Measurements from ENCODE around the gene KCNMB2.

KCNMB2 gene

GRCh38 chr3:178768072-178768864, 232.0 kb downstream of the KCNMB2 start:
- TF ChIP-seq, protein P1, sequence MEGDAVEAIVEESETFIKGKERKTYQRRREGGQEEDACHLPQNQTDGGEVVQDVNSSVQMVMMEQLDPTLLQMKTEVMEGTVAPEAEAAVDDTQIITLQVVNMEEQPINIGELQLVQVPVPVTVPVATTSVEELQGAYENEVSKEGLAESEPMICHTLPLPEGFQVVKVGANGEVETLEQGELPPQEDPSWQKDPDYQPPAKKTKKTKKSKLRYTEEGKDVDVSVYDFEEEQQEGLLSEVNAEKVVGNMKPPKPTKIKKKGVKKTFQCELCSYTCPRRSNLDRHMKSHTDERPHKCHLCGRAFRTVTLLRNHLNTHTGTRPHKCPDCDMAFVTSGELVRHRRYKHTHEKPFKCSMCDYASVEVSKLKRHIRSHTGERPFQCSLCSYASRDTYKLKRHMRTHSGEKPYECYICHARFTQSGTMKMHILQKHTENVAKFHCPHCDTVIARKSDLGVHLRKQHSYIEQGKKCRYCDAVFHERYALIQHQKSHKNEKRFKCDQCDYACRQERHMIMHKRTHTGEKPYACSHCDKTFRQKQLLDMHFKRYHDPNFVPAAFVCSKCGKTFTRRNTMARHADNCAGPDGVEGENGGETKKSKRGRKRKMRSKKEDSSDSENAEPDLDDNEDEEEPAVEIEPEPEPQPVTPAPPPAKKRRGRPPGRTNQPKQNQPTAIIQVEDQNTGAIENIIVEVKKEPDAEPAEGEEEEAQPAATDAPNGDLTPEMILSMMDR (IDR thresholded peaks at IDR 0.05; ENCODE audit: low read depth, low read length, missing control alignments): no peak
- DNase-seq (ENCODE audit: low read depth): peak; percentile 65
- no peak overlapping the region for H3K4me3 ChIP-seq (ENCODE audit: low read depth, low read length)

DNA sequence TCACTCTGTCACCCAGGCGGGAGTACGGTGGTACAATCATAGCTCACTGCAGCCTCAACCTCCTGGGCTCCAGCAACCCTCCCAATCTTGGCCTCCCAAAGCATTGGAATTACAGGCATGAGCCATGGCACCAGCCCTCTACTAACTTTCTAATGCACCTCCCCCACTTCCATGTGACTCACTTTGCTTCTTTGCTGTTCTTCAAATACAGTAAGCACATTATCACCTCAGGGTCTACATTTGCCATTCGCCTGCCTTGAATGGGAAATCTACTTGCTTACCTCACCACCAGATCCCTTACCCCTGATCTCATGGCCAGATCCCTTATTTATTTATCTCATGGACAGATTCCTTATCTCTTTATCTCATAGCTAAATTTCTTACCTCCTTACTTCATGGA, 235.3 kb downstream of the KCNMB2 start:
- DNase-seq (ENCODE audit: low read depth): no peak
- TF ChIP-seq, protein P1 (IDR thresholded peaks at IDR 0.05; ENCODE audit: low read depth, low read length, missing control alignments): no peak
- no peak overlapping the region for H3K4me3 ChIP-seq (ENCODE audit: low read depth, low read length)

DNA sequence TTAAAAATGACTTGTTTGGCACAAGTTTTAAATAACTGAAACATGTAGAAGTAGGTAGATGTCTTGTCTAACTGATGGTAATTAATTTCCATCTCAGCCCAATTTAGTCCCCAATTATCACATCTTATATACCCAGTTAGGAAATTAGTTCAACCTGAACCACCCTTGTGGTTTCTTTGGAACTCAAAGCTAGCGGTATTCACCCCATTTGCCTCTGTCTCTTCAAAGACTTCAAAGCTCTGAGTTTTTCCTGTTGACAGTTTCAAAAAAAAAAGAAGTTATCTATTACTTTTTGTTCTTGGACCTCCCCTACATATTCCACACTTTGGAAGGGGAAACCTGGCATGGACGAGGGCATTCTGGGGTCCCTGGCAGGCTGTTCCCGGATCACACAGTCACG, 236.5 kb downstream of the KCNMB2 start:
- TF ChIP-seq, protein P1 (IDR thresholded peaks at IDR 0.05; ENCODE audit: low read depth, low read length, missing control alignments): no peak
- no peak overlapping the region for H3K4me3 ChIP-seq (ENCODE audit: low read depth, low read length)
- no peak for DNase-seq (ENCODE audit: low read depth)

DNA sequence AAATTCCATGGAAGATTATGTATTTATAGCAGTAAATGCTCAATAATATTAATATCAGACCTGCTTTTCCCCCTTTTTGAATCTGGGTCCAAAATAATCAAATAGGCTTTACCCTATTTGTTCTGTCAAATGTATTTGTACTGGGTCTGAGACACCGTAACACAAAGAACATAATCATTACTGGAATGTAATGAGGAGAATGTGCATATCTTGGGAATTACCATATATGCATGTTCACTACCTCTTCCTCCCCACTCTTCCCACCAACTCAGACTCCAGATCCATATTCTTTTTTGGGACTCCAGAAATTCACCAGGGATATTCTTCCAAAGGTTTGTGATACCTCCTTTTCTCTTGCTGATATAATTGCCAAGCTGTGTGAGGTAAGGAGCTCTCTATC, 237.1 kb downstream of the KCNMB2 start:
- no peak overlapping the region for H3K4me3 ChIP-seq (ENCODE audit: low read depth, low read length)
- TF ChIP-seq, protein P1 (IDR thresholded peaks at IDR 0.05; ENCODE audit: low read depth, low read length, missing control alignments): no peak
- no peak for DNase-seq (ENCODE audit: low read depth)

DNA sequence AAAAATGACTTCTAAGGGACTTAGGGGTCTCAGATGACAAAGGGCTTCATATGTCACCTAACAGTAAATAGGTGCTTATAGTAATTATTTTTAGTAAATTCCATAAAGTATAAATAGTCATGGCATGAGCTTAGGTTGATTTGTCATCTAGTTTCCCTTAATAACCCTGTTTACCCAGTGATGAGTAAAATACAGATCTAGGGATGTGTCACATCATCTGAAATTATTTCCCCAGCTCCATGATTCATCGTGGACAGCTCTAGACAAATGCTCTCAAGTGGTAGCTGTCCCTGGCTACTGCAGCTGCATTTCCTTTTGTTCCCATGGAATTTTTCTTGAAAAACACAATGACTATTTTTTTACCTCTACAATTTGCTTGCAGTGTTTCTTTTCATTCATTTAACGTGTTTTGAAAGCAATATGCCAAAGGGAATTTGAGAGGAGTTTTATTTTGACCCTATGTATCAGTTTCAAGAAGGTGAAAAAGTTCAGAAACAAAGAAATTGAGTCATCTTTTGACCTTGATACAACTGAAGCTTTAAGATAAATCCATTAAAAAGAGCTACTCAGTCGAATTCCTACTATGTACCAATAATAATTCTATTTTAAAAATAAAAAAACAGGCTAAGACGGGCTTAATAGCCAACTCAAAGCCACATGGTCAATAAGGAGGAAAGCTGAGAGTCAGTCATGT, 241.6 kb downstream of the KCNMB2 start:
- TF ChIP-seq, protein P1 (IDR thresholded peaks at IDR 0.05; ENCODE audit: low read depth, low read length, missing control alignments): no peak
- no peak overlapping the region for H3K4me3 ChIP-seq (ENCODE audit: low read depth, low read length)
- DNase-seq (ENCODE audit: low read depth): no peak

- TF ChIP-seq, protein P1 (IDR thresholded peaks at IDR 0.05; ENCODE audit: low read depth, low read length, missing control alignments): no peak
- DNase-seq (ENCODE audit: low read depth): no peak
- H3K4me3 ChIP-seq (ENCODE audit: low read depth, low read length): no peak overlapping the region
These were observed 242.4 kb downstream of the KCNMB2 start for GRCh38 chr3:178778589-178778988.
